G401.6 (cell line): ENCODE results near the gene ASAP2.

ENCODE experiments used
- FAIRE-seq: peaks from 2 replicates; lab custom pipeline; 2012; peaks lifted over from hg19 to GRCh38; lab: Jason Lieb, UNC

Gene ASAP2

DNA sequence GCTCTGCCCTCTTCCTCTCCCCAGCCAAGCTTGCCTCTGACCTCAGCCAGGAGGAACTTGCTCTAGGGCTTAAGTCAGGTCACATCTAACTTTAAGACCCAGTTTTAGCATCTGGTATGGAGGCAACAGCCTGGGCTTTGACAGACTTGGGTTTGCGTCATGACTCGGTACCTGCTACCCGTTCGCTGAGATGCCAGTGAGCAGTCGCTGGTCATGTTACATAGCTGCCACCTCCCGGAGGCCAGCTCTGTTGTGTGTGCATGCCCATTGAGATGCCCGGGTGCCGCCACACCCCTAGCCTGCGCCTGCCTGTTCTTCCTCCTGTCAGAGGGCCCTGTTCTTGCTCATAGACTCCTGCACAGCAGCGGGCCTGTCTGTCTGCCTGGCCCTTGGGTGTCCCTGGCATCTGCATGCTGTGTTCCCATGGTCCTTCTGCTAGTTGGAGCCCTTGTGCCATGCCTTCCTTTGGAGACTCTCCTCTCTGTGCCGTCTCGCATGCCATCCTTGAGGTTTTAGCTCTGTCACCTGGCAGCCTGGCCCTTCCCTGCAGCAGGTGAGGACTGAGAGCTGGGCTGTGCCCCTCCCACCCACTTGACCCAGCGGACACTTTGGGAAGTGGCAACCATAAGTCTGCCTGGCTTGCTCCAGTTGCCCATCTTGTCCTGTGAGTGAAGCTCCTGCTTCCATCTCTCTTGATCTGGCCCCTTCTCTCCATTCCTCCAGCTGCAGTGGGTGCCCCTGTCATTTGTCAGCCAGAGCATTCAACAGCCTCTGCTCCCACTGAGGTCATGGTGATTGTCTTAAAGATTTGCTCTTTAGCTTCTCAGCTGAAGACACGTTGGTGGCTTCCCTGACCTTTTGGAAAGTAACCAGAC is 24.9 kb downstream of the ASAP2 start:
- FAIRE-seq: no peak

DNA sequence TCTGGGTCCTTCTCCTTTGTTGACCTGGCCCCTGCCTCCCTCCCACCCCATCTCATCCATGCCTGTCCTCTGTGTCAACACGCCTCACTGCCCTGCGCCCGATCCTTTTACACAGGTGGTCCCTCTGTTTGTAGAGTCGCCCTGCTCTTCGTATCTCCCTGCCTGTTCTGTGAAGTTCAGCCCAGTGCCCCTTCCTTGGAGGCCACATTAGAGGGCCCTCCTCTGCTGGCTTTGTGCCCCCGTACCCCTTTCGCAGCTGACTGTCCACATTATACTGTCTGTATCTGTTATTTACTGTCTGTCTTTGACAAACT is 25.5 kb downstream of the ASAP2 start:
- no peak for FAIRE-seq

DNA sequence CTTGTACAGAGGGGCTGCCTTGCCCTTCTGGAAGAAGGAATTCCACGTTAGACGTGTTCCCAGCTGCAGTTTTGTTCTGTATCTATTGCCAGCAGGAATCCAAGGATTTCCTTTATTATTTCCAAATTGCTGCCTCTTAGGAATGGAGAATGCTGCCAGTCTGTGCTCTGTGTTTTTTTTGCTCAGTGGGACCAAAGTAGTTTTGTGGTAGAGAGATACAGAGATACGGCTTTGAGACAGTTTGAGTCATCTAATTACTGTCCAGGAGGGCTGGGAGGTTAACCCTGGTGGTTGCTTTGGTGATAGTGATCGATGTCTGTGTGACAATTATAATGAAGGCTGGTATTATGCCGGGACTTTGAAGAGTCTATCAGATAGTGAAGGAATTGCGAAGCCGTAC is 26.3 kb downstream of the ASAP2 start:
- no peak for FAIRE-seq

DNA sequence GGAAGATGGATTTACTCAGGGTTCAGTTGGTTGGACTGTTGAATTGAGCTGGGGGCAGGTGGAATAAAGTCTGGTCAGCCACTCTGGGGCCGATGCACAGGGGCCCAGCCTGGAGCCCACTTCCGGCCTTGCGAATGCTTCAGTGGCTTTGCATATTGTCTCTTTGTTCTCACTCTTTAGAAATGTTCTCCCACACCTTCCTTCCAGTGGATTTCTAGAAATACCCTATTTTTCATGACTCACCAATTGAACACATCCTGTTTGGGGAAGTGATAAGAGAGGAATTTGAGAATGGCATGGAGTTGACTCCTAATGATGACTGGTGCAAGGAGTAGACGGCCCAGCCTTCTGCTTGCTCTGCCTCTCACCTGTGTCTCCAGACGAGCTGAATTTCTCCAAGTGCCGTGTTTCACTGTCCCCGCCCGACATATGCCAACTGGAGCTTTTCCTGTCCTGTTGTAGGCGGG is 28.1 kb downstream of the ASAP2 start:
- FAIRE-seq: no peak

GRCh38 chr2:9235147-9236044 is 28.8 kb downstream of the ASAP2 start:
- no peak for FAIRE-seq

DNA sequence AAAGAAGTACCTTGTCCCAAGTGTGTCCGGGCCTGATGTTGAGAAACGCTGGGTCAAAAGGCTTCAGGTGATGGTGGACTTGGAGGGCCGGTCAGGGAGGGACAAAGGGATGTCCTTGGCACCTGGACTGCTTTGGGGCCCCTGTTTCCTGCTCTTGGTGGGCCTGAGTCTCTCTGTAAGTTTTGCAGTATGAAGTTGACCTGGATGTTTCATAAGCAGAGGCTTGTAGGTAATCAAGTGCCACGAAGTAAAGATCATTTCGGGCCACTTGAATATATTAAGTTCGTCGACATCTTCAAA is 29.4 kb downstream of the ASAP2 start:
- no peak for FAIRE-seq

DNA sequence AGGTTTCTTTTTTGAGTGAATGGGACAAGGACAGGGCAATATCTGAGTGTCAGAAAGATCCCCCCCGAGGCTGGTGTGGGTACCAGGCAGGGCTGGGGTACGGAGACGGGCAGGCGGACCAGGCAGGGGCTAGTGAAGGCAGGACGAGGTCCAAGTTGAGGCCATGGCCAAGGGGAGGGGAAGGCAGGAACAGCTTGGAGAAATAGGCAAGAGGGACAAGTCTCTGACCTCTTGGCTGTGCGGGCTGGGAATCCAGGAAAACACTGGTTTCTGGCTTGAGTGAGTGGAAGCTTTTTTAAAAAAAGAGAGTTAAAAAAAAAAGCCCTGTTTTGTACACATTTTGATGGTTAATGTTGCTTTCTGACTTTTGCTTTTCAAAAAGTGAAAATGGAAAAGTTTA is 30.3 kb downstream of the ASAP2 start:
- no peak for FAIRE-seq

GRCh38 chr2:9237831-9238230 is 31.2 kb downstream of the ASAP2 start:
- no peak for FAIRE-seq

DNA sequence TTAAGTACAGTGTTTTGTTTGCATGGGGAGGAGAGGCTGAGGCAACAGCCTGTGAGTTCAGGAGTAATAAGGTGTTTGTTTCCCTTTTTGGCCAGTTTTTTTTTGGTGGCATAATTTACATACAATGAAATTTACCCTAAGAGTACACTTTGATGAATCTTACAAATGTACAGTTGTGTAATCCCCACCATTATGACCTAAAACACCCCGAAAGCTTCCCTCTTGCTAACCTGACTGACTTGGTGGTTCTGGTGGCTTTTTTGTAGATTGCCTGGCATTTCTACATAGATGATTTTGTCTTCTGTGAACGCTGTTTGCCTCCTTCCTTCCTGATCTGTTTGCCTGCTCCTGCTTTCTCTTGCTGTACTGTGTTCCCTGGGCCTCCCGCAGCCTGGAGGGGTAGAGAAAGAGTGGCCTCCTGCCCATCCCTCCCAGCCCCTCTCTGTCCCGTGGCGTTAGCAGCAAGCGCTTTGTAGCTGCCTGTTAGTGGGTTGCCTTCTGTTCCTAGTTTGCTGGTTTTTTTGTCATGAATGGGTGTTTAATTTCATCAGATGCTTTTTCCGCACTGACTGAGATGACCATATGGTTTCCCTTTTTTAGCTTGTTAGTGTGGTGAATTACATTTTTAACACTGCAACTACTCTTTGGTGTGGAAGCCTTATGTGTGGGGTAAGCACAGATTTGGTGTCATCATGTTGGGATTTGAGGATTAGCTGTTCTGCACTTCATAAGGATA is 32.1 kb downstream of the ASAP2 start:
- FAIRE-seq: no peak

DNA sequence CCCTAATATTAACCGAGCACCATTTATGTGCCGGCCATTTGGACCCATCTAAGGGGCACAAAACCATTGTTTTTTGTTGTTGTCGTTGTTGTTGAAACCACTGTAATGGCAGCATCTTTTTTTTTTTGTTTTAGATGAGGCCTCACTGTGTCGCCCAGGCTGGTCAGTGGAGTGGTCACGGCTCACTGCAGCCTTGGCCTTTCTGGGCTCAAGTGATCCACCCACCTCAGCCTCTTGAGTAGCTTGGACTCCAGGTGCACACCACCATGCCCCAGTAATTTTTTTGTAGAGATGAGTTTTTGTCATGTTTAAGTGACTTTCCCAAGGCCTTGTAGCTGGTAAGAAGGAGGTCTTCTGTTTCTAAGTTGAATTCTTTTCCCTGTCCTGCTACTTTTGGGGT is 33.0 kb downstream of the ASAP2 start:
- FAIRE-seq: no peak

DNA sequence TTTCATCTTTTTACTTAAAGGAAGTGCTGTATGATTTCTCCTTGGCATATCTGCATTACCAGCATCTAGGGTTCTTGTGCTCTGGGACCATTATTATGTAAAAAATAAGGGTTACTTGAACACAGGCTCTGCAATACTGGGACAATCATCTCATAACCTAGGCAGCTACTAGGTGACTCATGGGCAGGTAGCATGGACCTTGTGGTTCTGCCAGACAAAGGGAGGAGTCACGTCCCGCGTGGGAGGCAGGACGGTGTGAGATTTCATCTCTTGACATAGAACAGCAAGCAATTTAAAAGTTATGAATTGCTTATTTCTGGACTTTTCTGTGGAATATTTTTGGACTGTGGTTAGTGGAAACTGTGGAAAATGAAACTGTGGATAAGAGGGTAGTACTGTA is 34.1 kb downstream of the ASAP2 start:
- no peak for FAIRE-seq

DNA sequence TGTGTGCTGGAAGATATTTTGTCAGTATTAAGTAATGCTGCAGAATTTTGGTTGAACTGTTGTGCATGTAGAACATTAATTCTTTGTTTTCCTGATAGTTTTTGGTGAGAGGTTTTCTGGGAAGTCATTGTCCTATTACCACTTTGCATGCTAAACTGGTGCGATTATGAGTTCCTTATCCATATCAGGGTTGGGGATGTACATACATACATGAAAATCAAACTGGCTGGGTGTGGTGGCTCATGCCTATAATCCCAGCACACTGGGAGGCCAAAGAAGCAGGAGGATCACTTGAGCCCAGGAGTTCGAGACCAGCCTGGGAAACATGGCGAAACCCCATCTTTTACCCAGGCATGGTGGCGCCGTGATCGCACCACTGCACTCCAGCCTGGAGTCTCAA is 34.6 kb downstream of the ASAP2 start:
- FAIRE-seq: no peak

DNA sequence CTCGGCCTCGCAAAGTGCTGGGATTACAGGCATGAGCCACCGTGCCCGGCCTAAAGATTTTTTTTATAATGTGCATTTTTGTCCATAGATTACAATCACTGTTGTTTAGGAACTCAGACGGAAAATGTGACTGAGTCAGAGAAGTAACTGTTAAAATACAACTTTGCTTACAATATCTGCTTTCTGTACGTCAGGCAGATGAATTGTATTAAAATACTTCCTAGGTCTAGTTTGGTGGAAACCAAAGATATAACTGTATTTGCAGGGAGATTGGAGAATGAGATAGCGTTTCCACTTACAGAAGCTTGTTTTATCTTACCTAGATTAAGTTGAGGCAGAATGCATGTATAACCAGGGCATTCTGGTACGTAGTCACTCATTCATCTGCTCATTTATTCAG is 36.7 kb downstream of the ASAP2 start:
- FAIRE-seq: no peak

DNA sequence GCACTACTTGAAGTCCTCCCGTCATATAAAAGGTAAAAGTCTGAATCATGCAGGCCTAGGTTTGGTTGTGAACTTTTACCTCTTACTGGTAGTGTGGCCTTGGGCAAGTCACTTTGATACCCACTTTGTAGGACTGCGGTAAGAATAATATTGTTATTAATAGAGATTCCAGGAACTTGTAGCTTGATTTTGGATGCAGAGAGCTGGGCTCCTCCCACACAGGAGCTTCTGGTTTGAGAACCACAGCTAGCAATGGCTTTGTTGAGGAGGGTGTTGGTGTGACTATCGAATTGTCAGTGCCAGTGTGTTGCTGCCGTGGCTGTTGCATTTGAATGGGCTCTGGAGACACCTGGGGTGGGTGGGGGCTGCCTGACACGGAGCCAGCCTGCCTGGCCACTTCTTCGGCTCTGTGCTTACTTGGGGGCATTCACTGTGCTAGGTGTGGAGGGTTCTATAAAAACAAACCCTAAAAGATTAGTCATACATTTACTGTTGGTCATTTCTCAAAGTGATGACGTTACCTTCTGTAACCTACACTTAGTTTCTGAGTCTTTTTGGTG is 38.5 kb downstream of the ASAP2 start:
- FAIRE-seq: no peak

DNA sequence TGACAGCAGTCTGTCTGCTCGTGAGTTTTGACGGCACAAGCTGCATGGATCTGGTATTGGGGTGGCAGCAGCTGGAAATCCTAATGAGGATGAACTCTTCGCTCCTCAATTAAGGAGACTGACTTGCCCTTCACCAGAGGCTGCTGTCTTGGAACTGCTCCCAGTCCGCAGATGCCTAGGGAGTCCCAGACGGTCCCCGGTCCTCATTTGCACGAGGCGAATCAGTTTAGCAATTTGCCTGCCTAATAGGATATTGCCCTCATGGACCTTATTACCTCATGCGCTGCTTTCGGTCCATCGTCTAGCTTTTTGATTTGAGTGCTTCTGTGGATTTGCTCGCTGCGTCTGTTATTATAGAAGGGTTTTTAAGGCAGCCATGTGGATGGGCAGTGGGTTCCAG is 40.6 kb downstream of the ASAP2 start:
- no peak for FAIRE-seq

DNA sequence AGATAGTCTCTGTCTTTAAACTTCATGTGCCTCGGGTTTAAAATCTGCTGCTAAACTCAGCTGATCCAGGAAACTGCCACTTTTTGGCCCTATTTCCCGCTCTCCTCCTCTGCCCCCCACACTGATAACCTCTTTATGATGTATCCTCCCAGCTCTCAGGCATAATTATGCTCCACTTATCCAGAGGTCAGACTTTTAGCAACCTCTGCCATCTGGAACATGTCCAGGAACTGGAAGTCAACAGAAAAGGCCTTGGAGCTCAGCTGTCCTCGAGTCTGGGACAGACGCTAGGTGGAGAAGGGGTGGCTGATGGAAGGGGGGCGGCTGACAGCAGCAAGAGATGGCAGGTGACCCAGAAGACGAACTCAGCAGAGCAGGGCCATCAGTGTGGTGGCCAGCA is 41.2 kb downstream of the ASAP2 start:
- FAIRE-seq: no peak

- FAIRE-seq: no peak
Measured at GRCh38 chr2:9248363-9248762, 41.8 kb downstream of the ASAP2 start.

GRCh38 chr2:9249020-9249800 is 42.6 kb downstream of the ASAP2 start:
- no peak for FAIRE-seq

DNA sequence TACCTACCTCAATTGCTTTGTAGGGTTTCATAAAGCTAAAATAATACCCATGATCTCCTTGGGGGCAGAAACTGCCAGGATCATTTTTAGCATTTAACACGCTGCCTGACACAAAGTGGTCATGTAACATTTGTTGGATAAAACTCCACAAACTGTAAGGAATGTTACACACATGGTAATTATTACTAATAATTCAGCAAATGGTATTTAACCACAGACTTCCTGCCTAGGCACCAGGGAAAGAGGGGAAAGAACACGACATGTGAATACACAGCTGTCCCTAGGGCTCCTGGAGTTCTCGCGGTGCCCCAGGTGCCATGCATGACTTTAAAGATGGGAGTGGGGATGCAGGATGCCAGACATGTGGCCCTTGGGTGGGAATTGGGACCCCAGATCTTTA is 43.5 kb downstream of the ASAP2 start:
- FAIRE-seq: no peak

- no peak for FAIRE-seq
Measured at GRCh38 chr2:9250498-9251153, 44.0 kb downstream of the ASAP2 start.
